Cardiac muscle cell (in vitro differentiated cells and primary cell): ENCODE measurements around the gene AMZ1. TPM values are rescaled to one million over a fixed set of nuclear protein-coding genes. Genes with fewer than 3 reads are reported as not detected.

Source experiments
- DNase-seq, 2 donors: peaks; one replicate each; pipeline versions ENCODE4 v3.0.0 to v3.0.0-alpha.2; 2010 to 2017; ENCODE audit warnings: low read depth in 1 of 2, low spot score in 1 of 2
- H3K27ac ChIP-seq: fragments of 200-600 bp; sonication (generic); 2 replicates; pipeline ENCODE4 v1.5.1; 2016
- H3K27me3 ChIP-seq: fragments of 200-600 bp; sonication (generic); 2 replicates; pipeline ENCODE4 v1.6.0; 2016; ENCODE audit warnings: control low read depth
- H3K36me3 ChIP-seq: fragments of 200-600 bp; sonication (generic); 2 replicates; pipeline ENCODE4 v1.5.1; 2016; ENCODE audit warnings: control low read depth
- H3K4me1 ChIP-seq: fragments of 200-600 bp; sonication (generic); 2 replicates; pipeline ENCODE4 v1.8.1; 2017; ENCODE audit warnings: low read depth, mild to moderate bottlenecking, mixed run types
- H3K4me3 ChIP-seq: fragments of 200-600 bp; sonication (generic); 2 replicates; pipeline ENCODE4 v1.5.1; 2016; ENCODE audit warnings: mild to moderate bottlenecking
- H3K9me3 ChIP-seq: fragments of 200-600 bp; sonication (generic); 2 replicates; pipeline ENCODE4 v1.5.1; 2017; ENCODE audit warnings: low read depth, mild to moderate bottlenecking, control low read depth
- CTCF ChIP-seq: IDR thresholded peaks from 2 replicates; pipeline ENCODE4 v1.5.1; 2012; ENCODE audit warnings: low read depth, mild to moderate bottlenecking, low read length
- polyA plus RNA-seq: library from polyadenylated mRNA; unstranded; fragments of >200 nt; fragmentation: Nextera tagmentation; extraction: Ambion mirVana; gene quantifications from 2 replicates; pipeline ENCODE4 v1.2.1, GENCODE V29; 2016
- total RNA-seq: library from RNA; depleted of rRNA; stranded (reverse); fragments of >200 nt; gene quantifications from 2 replicates; pipeline ENCODE4 v1.2.3, GENCODE V29; 2016

Gene AMZ1
- total and polyA plus RNA-seq, 2 experiments from 2014 or later = 0.80 to 1.6 TPM

GRCh38 chr7:2763597-2763996 is 75.6 kb downstream of the AMZ1 start:
- no peak for DNase-seq
- Histone ChIP-seq H3K27ac (peak overlapping the region; percentile 68), H3K4me1 (peaks cover 36% of the 10 kb centered on the region), H3K9me3 (no peaks in the 10 kb centered on the region), H3K27me3 (no peaks in the 10 kb centered on the region), H3K36me3 (no peaks in the 10 kb centered on the region), H3K4me3 (no peak overlapping the region)
- TF ChIP-seq CTCF = no peak

- no peak for TF ChIP-seq CTCF
- H3K36me3 ChIP-seq = no peaks in the 10 kb centered on the region
- no peak for DNase-seq
- H3K4me3 ChIP-seq = no peak overlapping the region
- peaks cover 27% of the 10 kb centered on the region for H3K4me1 ChIP-seq
- no peaks in the 10 kb centered on the region for H3K27me3 ChIP-seq
- H3K9me3 ChIP-seq = no peaks in the 10 kb centered on the region
- H3K27ac ChIP-seq = peak overlapping the region; percentile 30
Observed at GRCh38 chr7:2764621-2765020, 76.6 kb downstream of the AMZ1 start.

Other genes starting within 250 kb of the AMZ1 start
- gene GRIFIN, start 211.8 kb upstream of the AMZ1 start, total RNA-seq = not detected in 2 replicates
- not detected in 2 replicates for gene GRIFIN, start 211.8 kb upstream of the AMZ1 start, polyA plus RNA-seq
- gene LFNG, start 168.4 kb upstream of the AMZ1 start, total RNA-seq = 1.3 and 1.6 TPM in 2 replicates
- 0.45 TPM in 1 of 2 replicates, not detected in the other for gene LFNG, start 168.4 kb upstream of the AMZ1 start, polyA plus RNA-seq
- gene BRAT1, start 132.7 kb upstream of the AMZ1 start, total RNA-seq = 79.9 and 109 TPM in 2 replicates
- 80.5 and 106 TPM in 2 replicates for gene BRAT1, start 132.7 kb upstream of the AMZ1 start, polyA plus RNA-seq
- 23.4 and 41.4 TPM in 2 replicates for gene IQCE, start 129.2 kb upstream of the AMZ1 start, total RNA-seq
- 13.8 and 18.0 TPM in 2 replicates for gene IQCE, start 129.2 kb upstream of the AMZ1 start, polyA plus RNA-seq
- 61.0 and 64.6 TPM in 2 replicates for gene TTYH3, start 56.2 kb upstream of the AMZ1 start, total RNA-seq
- gene TTYH3, start 56.2 kb upstream of the AMZ1 start, polyA plus RNA-seq = 71.4 and 86.6 TPM in 2 replicates
- 34.5 and 54.4 TPM in 2 replicates for gene GNA12, start 156.1 kb downstream of the AMZ1 start, total RNA-seq
- 59.1 and 64.2 TPM in 2 replicates for gene GNA12, start 156.1 kb downstream of the AMZ1 start, polyA plus RNA-seq